NAMALWA (cell line): ENCODE measurements around the gene PTPRM.

Experiments
- DNase-seq: peaks from one replicate; pipeline ENCODE4 v3.0.0-alpha.2; 2015; ENCODE audit warnings: low spot score

PTPRM gene

GRCh38 chr18:7809455-7809854, 242.3 kb downstream of the PTPRM start:
- DNase-seq, result no peak

- no peak for DNase-seq
Measured at GRCh38 chr18:7809978-7810377, 242.9 kb downstream of the PTPRM start.

DNA sequence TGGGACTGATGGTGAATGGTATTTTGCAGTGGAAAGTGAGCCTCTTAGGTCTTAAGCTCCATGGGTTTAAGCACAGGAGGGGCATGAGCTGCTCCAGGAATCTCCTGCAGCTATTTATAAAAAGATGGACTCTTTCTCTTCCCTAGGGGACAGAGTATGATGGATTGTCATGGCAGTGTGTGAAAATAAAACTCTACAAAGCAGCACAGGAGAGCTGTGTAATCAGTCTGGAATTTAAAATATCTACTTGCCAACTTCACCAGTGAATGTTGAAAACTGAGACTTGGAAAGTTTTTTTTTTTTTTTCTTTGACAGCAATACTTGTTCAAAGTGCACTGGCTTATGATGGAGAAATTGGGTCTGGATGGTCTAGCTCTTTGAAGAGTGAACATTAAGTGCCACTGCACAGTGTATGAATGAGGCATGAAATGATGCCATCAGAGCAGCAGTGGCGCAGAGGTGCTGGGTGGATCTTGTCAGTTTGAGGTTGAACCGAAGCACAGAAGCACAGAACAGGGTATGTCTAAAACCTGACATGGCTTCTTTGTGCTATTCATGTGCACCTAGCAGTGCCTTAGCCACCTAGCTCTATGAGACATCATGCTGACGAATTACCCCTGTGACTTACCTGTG, 245.4 kb downstream of the PTPRM start:
- no peak for DNase-seq

GRCh38 chr18:7813131-7813530, 246.0 kb downstream of the PTPRM start:
- DNase-seq, result no peak

- no peak for DNase-seq
Measured at GRCh38 chr18:7814754-7815315, 247.7 kb downstream of the PTPRM start.

GRCh38 chr18:7815787-7816186, 248.7 kb downstream of the PTPRM start:
- no peak for DNase-seq

DNA sequence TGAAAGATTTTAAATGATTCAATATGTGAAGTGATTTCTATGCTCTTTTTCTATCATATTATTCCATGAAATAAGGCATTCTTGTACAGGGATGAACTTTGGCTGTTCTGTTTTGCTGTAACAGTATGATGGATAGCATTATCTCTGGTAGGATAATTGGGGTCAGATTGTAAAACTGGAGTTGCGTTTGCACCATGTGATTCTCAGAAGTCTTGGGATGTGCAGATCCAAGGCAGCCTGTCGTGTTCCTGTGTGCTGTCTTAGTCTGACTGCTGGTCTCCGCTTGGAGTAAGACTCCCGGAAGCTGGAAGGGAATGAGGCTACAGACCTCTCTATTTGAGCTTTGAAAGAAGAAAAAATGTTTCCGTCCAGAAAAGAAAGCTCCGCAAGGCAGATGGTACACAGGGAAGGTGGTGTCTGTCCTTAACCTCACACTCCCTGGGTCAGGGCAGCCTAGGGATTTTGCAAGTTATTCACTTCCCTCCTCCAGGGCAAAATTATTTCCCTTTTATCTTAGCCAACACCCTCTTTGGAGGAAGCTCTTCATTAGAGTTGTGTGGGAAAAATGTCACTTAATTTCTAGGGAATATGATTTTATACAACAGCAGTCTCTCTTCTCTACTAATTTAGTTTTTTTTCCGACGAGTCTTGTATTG, 250.6 kb downstream of the PTPRM start:
- DNase-seq, result no peak

DNA sequence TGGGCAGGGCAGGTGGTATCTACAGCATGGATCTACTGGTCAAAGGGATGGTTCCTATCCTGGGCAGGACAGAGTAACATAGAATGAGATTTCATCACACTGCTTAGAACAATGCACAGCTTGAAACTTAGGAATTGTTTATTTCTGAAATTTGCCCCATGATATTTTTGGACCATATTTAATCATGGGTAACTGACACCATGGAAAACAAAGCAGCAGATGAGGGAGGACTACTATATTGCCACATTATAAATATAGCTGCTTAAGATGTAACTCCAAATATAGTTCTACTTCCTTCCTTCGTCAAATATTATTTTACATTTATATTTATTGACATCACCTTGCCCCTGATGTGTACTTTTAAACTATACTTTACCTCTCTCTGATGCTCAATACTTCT, 254.7 kb downstream of the PTPRM start:
- no peak for DNase-seq

DNA sequence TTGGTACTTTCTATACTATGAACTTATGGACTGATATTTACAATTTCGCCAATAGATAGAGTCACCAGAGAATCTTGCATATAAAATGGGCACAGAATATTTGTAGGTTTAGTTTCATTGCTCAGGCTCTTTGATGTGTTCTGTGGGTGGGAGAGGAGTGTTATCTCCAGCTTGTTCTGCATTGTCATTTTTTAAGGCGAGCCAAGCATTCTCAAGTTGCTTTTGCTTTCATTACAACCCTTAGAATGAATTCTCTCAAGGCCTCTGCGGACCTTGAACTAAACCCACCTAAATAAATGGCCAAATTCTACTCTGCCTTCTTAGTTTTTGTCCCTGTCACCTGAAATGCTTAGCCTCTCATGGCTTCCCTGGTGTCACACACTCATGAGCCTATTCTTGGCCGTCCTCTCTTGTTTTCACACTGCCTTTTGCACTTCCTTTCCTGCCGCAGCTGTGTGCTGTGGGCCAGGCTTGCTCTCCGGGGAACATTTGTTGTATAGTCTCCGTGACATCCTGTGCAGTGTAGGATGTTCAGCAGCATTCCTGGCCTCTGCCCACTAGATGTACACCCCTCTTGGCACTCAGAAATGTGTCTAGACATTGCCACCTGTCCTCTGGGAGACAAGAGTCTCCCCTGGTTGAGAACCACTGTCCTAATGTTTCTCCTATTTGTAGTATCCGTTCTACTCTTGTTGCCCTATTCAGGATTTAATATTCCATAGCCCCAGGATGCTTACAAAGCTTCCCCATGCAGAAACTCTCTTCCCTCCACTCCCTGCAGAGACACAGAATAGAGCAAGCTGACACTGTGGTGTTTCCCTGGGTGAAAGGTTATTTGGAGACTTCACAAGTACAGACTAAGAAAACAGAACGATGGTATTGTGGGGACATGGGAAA, 255.6 kb downstream of the PTPRM start:
- no peak for DNase-seq

GRCh38 chr18:7824970-7825369, 257.9 kb downstream of the PTPRM start:
- no peak for DNase-seq

- peak; percentile 83 for DNase-seq
Measured at GRCh38 chr18:7830468-7830867, 263.4 kb downstream of the PTPRM start.

- no peak for DNase-seq
Measured at GRCh38 chr18:7839548-7839947, 272.4 kb downstream of the PTPRM start.

- DNase-seq, result no peak
Measured at GRCh38 chr18:7840411-7840810, 273.3 kb downstream of the PTPRM start.

GRCh38 chr18:7844017-7844416, 276.9 kb downstream of the PTPRM start:
- no peak for DNase-seq

- DNase-seq, result no peak
Measured at GRCh38 chr18:7844418-7844817, 277.3 kb downstream of the PTPRM start.

DNA sequence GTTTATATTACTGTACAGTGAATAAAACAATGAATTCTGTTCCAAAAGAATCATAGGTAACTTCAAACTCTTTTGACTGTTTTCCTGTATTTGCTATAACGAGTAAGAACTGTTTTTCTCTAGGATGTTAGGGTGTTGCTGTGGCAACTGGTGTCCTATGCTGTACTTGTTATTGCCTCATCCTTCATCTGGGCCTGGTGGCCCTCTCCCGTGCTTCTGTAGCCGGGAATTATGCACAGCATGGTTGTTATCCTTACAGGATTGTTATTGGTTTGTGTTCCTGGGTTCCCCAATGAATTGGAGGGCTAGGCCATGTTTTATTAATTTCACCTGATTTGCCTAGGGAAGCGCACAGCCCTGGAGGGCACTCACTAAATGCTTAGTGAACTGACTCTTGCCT, 279.2 kb downstream of the PTPRM start:
- DNase-seq, result no peak

- no peak for DNase-seq
Measured at GRCh38 chr18:7847357-7848053, 280.4 kb downstream of the PTPRM start.

DNA sequence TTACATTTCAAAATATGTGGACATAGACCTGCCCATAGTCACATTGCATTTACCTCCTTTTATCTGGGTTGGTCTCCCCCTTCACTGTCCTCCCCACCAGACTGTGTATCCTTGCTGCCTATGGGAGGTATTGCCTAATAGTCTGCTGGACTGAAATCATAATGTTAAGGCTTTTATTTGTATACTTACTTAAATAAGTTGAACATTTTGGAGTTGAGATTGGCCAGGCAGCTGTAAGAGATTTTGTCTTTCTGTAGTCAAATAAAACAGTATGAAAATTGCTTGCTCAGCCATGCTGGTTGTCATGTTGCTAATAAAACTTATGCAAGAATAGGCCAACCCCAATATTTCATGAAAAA, 280.9 kb downstream of the PTPRM start:
- no peak for DNase-seq

- no peak for DNase-seq
Measured at GRCh38 chr18:7850446-7850845, 283.3 kb downstream of the PTPRM start.

- DNase-seq, result no peak
Measured at GRCh38 chr18:7855028-7855427, 287.9 kb downstream of the PTPRM start.

GRCh38 chr18:7855671-7856070, 288.6 kb downstream of the PTPRM start:
- no peak for DNase-seq

GRCh38 chr18:7856116-7856515, 289.0 kb downstream of the PTPRM start:
- no peak for DNase-seq
